Activated T-cell treated with anti-CD3 and anti-CD28 coated beads, Interleukin-2, amount 50 U/mL, for 1 hour (primary cell): ENCODE measurements around the gene ATP2B2.

Source experiments
- DNase-seq: peaks from one replicate; pipeline ENCODE4 v3.0.0-alpha.2; 2020

ATP2B2 gene

GRCh38 chr3:10447110-10447509 is 58.3 kb downstream of the ATP2B2 start:
- no peak for DNase-seq

- DNase-seq: no peak
These were observed 59.7 kb downstream of the ATP2B2 start for GRCh38 chr3:10445561-10446175.

GRCh38 chr3:10444511-10444910 is 60.9 kb downstream of the ATP2B2 start:
- DNase-seq: no peak

GRCh38 chr3:10444110-10444429 is 61.3 kb downstream of the ATP2B2 start:
- DNase-seq: no peak

DNA sequence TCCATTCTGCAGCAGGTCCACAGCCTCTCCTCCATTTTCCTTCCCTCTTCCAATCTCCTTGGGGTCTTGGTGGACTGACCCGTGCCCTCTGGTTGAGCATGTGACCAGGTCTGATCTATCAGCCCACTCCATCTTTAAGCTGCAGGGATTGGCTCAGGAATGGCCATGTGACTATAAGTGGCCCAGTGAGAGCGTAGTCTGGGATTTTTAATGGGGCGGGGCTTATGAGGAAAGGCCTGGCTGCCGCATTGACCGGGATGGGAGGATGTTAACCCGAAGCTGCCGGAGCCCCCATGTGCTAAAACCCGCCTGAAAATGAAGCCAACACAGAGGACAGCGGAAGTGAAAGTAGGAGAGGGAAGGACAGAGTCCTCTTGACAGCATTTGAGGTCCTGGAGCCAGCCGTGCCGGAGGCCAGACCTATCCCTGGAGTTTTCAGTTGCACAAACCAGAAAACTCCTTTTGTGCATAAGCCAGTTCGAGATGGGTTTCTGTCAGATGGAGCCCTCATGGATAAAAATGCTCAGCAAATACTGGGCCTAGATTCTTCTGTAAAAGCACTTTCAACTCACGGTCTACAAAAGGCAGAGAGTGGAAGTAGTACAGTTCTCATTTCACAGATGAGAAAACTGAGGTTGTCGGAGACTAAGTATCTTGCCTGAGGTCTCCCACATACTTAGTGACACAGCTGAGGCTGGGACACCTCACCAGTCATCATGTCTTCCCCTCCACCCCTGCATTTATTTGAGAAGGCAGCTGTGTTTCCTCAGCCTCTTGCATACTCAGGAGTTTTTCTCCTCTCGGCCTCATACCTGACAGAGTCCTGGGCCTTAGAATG is 61.9 kb downstream of the ATP2B2 start:
- DNase-seq: no peak

GRCh38 chr3:10442151-10442795 is 63.1 kb downstream of the ATP2B2 start:
- no peak for DNase-seq

- DNase-seq: no peak
These were observed 64.7 kb downstream of the ATP2B2 start for GRCh38 chr3:10440684-10441083.

DNA sequence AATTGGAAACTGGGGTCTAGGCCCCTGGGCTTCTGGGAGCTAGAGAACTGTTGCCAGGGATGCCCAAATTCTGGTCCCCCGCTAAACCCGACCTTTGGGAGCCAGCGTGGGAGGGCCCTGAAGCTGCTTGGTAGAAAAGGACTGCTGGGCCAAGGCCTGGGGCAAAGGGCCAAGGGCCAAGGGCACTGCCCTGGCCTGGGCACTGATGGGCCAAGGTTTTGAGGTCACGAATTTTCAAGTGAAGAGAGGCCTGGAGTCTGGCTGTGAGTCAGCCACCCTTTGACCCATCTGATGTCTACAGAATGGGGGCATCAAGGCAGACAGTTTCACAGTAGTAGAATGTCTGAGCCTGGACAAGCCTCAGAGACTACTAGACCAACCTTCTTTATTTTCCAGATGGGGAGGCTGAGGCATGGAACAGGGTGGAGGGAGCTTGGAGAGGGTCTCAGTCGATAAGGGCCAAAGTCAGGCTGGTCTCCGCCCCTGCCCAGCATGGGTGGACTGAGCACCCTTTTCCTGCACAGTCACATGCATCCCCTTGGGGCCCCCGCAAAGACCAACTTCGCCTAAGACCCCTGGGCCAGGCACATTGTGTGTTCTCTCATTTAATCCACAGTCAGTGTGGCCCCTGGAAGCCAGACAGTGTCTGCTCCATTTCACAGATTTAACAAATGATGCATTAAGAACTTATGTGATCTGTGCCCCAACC is 66.3 kb downstream of the ATP2B2 start:
- DNase-seq: no peak

GRCh38 chr3:10437995-10438901 is 67.1 kb downstream of the ATP2B2 start:
- no peak for DNase-seq

- DNase-seq: peak; percentile 46
These were observed 68.0 kb downstream of the ATP2B2 start for GRCh38 chr3:10437272-10437994.

GRCh38 chr3:10435850-10436249 is 69.5 kb downstream of the ATP2B2 start:
- no peak for DNase-seq

- DNase-seq: no peak
These were observed 70.4 kb downstream of the ATP2B2 start for GRCh38 chr3:10434938-10435336.

DNA sequence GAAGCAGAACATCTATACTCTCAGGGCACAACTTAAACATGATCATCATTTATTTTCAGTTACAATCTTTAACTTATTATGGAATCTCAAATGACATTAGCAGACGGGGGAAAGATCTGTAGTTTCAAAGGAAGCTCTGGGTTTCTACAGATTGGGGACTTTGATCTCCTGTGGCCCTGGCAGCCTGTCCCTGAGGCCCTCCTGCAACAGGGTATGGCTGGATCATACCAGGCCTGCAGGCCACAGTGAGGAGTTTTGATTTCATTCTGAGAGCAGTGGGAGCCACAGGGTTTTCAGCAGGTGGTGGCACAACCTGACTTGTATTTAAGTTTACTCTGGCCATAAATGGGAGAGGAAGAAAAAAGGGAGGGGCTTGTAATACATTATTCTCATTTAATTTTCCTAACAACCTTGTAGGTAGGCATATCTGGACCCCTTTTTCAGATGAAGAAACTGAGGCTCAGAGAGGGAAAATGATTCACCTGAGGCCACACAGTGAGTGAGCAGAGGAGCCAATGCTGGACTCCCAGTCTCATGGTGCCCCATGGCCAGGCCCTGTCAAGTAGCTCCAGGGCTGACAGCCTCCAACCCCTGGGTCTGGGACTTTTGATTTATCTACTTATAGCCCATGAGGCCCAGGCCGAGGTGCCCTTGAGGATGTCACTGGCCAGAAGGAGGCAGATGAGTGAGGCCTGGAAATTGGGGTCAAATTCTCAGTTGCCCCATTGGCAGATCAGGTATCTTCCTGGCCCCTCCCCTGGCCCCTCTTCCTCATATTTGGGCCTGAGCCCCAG is 71.0 kb downstream of the ATP2B2 start:
- no peak for DNase-seq

DNA sequence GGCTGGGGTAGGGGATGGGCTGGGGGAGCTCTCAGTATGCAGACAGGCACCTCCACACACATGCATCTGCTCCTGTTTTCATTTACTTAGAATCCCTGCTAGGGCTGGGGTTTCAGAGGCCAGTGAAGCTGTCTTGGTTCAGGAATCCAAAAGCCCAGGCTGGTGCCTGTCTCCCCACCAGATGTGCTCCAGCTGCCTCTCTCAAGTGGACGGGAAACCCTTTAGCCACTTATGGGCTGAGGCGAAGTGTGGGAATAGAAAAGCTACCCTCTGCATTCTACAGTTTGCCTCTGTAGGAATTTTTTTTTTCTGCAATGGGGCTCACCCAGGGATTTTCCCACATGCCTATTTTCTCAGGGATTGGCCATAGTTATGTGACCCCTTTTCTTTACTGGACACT is 72.5 kb downstream of the ATP2B2 start:
- DNase-seq: no peak

DNA sequence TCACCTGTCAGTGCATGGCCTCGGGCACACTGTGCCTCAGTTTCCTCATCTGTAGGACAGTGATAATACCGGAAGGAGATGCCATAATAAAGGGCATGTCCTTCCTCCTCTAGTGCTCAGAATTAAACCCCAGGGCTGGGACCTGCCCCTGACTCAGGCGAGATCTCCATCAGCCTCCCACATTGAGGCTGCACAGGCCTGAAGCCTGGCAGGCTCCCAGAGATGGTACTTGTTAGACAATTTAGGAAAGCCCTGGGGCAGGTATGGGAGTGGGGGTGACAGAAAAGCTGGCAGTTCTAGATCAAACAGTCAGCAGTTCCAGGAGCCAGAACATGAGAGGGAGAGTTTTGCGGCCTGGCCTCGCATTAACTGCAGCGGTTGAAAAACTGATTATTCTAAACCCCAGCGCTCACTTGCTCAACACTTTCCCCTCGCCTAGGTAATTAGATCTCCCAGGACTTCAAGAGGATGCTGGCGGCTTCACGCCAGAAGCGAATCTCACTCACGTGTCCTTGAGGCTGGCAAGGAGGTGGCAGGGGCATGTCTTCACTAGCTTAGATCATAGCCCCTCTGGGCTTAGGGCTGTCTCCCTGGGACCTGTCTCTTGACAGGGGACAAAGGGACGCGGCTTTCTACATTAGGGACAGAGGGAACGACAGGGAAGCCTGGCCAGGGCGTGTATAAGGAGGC is 73.1 kb downstream of the ATP2B2 start:
- no peak for DNase-seq

DNA sequence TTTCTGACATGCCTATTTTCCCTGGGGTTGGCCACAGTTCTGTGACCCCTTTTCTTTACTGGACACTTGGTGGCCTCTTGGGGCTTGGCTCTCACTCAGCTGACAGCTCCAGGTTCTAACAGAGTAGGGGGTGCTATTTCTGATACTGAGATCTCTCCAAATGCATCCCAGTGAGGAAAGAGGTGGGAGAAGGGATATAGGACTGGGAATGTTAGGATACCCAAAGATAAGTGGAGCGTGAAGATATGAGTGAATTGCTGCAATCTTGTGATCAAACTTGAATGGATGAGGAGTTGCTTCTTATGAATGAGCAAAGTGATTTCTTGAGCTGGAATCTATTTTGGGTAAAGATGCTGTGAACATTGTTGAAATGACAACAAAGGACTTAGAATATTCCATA is 74.6 kb downstream of the ATP2B2 start:
- no peak for DNase-seq

DNA sequence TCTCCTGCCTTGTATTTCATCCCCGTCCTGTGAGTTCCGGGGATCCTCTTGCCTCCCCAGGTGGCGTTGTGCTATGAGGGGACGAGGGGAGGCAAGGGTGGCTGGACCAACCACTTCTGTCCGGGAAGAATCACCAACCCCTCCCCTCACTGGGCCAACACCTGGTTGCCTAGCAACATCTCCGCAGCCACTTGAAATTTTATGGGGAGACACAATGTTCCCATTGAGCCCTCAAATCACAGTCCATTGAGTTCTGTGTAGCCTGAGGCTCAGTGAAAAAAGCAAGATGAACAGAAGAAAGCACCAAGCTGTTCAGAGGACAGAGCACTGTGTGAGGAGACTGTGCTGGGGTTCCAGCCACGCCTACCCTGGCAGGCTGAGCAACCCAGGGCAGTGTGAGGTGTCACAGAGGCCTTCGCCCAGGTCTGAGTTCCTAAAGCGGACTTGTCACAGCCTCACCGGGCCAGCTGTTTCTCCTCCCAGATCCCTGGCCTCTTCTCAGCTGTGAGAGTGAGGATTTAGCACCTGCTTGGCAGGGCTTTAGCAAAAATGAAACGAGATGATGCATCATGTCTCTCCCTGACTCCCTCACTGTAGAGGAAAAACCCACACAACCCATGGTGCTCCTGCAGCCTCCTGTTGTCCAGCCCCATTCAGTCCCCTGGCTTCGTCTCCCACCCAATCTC is 76.8 kb downstream of the ATP2B2 start:
- DNase-seq: no peak

GRCh38 chr3:10426346-10427220 is 78.8 kb downstream of the ATP2B2 start:
- no peak for DNase-seq
